Activated naive CD4-positive, alpha-beta T cell (primary cell): ENCODE measurements around the gene KIF7.
A peak's percentile ranks its signal among the peaks of the same experiment; 100 is the strongest.
"Not testable (repeated sequence)": the region's sequence is repeated elsewhere in the genome, so short reads cannot be mapped to it uniquely, and the experiment has no call there.

Experiments used
- DNase-seq, 4 experiments: peaks; one replicate each; lab custom pipeline; 2025; lab: John Stamatoyannopoulos, UW

KIF7 gene

GRCh38 chr15:89654847-89655805, at the start of gene KIF7:
KIF7 (minus strand) TSS chr15:89655467; CDS start chr15:89652930, 2,537 bp downstream.
- DNase-seq = no peak

- DNase-seq = no peak
Measured at GRCh38 chr15:89704411-89704810, 49.1 kb upstream of the KIF7 start.

- no peak for DNase-seq
Measured at GRCh38 chr15:89695198-89695597, 39.9 kb upstream of the KIF7 start.

GRCh38 chr15:89693696-89694095, 38.4 kb upstream of the KIF7 start:
- no peak for DNase-seq

GRCh38 chr15:89693091-89693490, 37.8 kb upstream of the KIF7 start:
- no peak for DNase-seq

GRCh38 chr15:89690276-89691218, 35.3 kb upstream of the KIF7 start, which contains the start of the genes PEX11A and WDR93:
PEX11A (minus strand) TSS chr15:89690754; CDS start chr15:89690632, 122 bp downstream.
WDR93 (plus strand) TSS chr15:89690811; CDS start chr15:89701747, 10,936 bp downstream.
- peak; percentile 45 to 64 (median 54) for DNase-seq

- not testable (repeated sequence) for DNase-seq
Measured at GRCh38 chr15:89689930-89690275, 34.6 kb upstream of the KIF7 start.

- DNase-seq = no peak
Measured at GRCh38 chr15:89686522-89686921, 31.3 kb upstream of the KIF7 start.

GRCh38 chr15:89685995-89686394, 30.7 kb upstream of the KIF7 start:
- DNase-seq = no peak

GRCh38 chr15:89681146-89681545, 25.9 kb upstream of the KIF7 start:
- no peak for DNase-seq

- no peak for DNase-seq
Measured at GRCh38 chr15:89680282-89680873, 25.1 kb upstream of the KIF7 start.

GRCh38 chr15:89679212-89679611, 23.9 kb upstream of the KIF7 start, which contains the start of gene PLIN1:
PLIN1 (minus strand) TSS chr15:89679367; CDS start chr15:89677489, 1,878 bp downstream.
- no peak for DNase-seq

- no peak for DNase-seq
Measured at GRCh38 chr15:89677381-89677780, 22.1 kb upstream of the KIF7 start.

GRCh38 chr15:89675606-89676005, 20.3 kb upstream of the KIF7 start:
- DNase-seq = no peak

- DNase-seq = no peak
Measured at GRCh38 chr15:89674526-89674925, 19.3 kb upstream of the KIF7 start.

- no peak for DNase-seq
Measured at GRCh38 chr15:89673165-89673512, 17.9 kb upstream of the KIF7 start.

GRCh38 chr15:89672221-89673164, 17.2 kb upstream of the KIF7 start:
- DNase-seq = no peak

GRCh38 chr15:89671687-89672086, 16.4 kb upstream of the KIF7 start:
- no peak for DNase-seq

GRCh38 chr15:89670971-89671560, 15.8 kb upstream of the KIF7 start:
- DNase-seq = no peak

- DNase-seq = no peak
Measured at GRCh38 chr15:89669941-89670340, 14.7 kb upstream of the KIF7 start.
